GM23338 (cell line): Measurements from ENCODE around the gene DAPL1.
"Not testable (repeated sequence)": the region's sequence is repeated elsewhere in the genome, so short reads cannot be mapped to it uniquely, and the experiment has no call there.

Experiments
- CREB1 ChIP-seq: fragments of 250-450 bp; sonication (Bioruptor Pico); IDR thresholded peaks from 2 replicates; pipeline ENCODE4 v1.5.0; 2020; ENCODE audit warnings: low read depth, mild to moderate bottlenecking, moderate library complexity
- TF ChIP-seq, protein P1 (sequence below), 2 experiments: fragments of 200-600 bp in 1 of 2; sonication (generic) in 1 of 2; conservative IDR thresholded peaks; 2 replicates each; pipeline versions ENCODE4 v1.5.1 to v1.6.1; 2016 to 2017; ENCODE audit warnings: antibody characterized with exemption in 2 of 2, low read depth in 2 of 2, mild to moderate bottlenecking in 2 of 2, moderate library complexity in 1 of 2
- TF ChIP-seq, protein P2 (sequence below): IDR thresholded peaks from one replicate; pipeline ENCODE4 v1.6.1; 2018; ENCODE audit warnings: antibody characterized with exemption; ENCODE audit not compliant: unreplicated experiment

- not testable (repeated sequence) for TF ChIP-seq CREB1 (CRISPR knock-in tag)
- TF ChIP-seq, protein P1, sequence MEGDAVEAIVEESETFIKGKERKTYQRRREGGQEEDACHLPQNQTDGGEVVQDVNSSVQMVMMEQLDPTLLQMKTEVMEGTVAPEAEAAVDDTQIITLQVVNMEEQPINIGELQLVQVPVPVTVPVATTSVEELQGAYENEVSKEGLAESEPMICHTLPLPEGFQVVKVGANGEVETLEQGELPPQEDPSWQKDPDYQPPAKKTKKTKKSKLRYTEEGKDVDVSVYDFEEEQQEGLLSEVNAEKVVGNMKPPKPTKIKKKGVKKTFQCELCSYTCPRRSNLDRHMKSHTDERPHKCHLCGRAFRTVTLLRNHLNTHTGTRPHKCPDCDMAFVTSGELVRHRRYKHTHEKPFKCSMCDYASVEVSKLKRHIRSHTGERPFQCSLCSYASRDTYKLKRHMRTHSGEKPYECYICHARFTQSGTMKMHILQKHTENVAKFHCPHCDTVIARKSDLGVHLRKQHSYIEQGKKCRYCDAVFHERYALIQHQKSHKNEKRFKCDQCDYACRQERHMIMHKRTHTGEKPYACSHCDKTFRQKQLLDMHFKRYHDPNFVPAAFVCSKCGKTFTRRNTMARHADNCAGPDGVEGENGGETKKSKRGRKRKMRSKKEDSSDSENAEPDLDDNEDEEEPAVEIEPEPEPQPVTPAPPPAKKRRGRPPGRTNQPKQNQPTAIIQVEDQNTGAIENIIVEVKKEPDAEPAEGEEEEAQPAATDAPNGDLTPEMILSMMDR (conservative IDR thresholded peaks at IDR 0.05; ENCODE audit: low read depth in 2 of 2) = not testable (repeated sequence)
- TF ChIP-seq, protein P2, sequence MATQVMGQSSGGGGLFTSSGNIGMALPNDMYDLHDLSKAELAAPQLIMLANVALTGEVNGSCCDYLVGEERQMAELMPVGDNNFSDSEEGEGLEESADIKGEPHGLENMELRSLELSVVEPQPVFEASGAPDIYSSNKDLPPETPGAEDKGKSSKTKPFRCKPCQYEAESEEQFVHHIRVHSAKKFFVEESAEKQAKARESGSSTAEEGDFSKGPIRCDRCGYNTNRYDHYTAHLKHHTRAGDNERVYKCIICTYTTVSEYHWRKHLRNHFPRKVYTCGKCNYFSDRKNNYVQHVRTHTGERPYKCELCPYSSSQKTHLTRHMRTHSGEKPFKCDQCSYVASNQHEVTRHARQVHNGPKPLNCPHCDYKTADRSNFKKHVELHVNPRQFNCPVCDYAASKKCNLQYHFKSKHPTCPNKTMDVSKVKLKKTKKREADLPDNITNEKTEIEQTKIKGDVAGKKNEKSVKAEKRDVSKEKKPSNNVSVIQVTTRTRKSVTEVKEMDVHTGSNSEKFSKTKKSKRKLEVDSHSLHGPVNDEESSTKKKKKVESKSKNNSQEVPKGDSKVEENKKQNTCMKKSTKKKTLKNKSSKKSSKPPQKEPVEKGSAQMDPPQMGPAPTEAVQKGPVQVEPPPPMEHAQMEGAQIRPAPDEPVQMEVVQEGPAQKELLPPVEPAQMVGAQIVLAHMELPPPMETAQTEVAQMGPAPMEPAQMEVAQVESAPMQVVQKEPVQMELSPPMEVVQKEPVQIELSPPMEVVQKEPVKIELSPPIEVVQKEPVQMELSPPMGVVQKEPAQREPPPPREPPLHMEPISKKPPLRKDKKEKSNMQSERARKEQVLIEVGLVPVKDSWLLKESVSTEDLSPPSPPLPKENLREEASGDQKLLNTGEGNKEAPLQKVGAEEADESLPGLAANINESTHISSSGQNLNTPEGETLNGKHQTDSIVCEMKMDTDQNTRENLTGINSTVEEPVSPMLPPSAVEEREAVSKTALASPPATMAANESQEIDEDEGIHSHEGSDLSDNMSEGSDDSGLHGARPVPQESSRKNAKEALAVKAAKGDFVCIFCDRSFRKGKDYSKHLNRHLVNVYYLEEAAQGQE = not testable (repeated sequence)
Measured at GRCh38 chr2:158861626-158862025, 66.5 kb downstream of the DAPL1 start.
